Non-pigmented ciliary epithelial cell (primary cell): Measurements from ENCODE around the gene UBN1.
"Not testable (repeated sequence)": the region's sequence is repeated elsewhere in the genome, so short reads cannot be mapped to it uniquely, and the experiment has no call there.

Source experiments
- DNase-seq: peaks from one replicate; pipeline ENCODE4 v3.0.0-alpha.2; 2010; ENCODE audit warnings: low read depth

Gene UBN1

GRCh38 chr16:4888428-4889135 lies 41.3 kb downstream of the UBN1 start:
- no peak for DNase-seq

GRCh38 chr16:4890026-4890425 lies 42.7 kb downstream of the UBN1 start:
- DNase-seq = no peak

GRCh38 chr16:4890686-4891085 lies 43.4 kb downstream of the UBN1 start:
- DNase-seq = no peak

- DNase-seq = no peak
Measured at GRCh38 chr16:4891097-4891885, 44.0 kb downstream of the UBN1 start.

- DNase-seq = no peak
Measured at GRCh38 chr16:4891886-4892216, 44.6 kb downstream of the UBN1 start.

GRCh38 chr16:4892361-4893102 lies 45.3 kb downstream of the UBN1 start:
- no peak for DNase-seq

- no peak for DNase-seq
Measured at GRCh38 chr16:4893103-4893862, 46.0 kb downstream of the UBN1 start.

- no peak for DNase-seq
Measured at GRCh38 chr16:4894276-4895150, 47.2 kb downstream of the UBN1 start.

- no peak for DNase-seq
Measured at GRCh38 chr16:4895366-4895765, 48.1 kb downstream of the UBN1 start.

- not testable (repeated sequence) for DNase-seq
Measured at GRCh38 chr16:4896761-4897160, 49.5 kb downstream of the UBN1 start.

GRCh38 chr16:4897328-4897727 lies 50.0 kb downstream of the UBN1 start:
- no peak for DNase-seq

GRCh38 chr16:4898811-4899473 lies 51.7 kb downstream of the UBN1 start:
- no peak for DNase-seq

- no peak for DNase-seq
Measured at GRCh38 chr16:4899474-4899846, 52.2 kb downstream of the UBN1 start.

- DNase-seq = no peak
Measured at GRCh38 chr16:4900036-4900435, 52.8 kb downstream of the UBN1 start.

GRCh38 chr16:4900750-4901149 lies 53.5 kb downstream of the UBN1 start:
- DNase-seq = no peak

- no peak for DNase-seq
Measured at GRCh38 chr16:4902038-4902437, 54.8 kb downstream of the UBN1 start.

GRCh38 chr16:4904108-4904941 lies 57.0 kb downstream of the UBN1 start:
- DNase-seq = no peak

- no peak for DNase-seq
Measured at GRCh38 chr16:4904942-4905615, 57.8 kb downstream of the UBN1 start.

GRCh38 chr16:4908854-4909401 lies 61.6 kb downstream of the UBN1 start:
- DNase-seq = no peak
